Omental fat pad (tissue), 4 donors: Measurements from ENCODE around the gene AJAP1. TPM values are rescaled to one million over a fixed set of nuclear protein-coding genes. Genes with fewer than 3 reads are reported as not detected.

Experiments
- ATAC-seq: fragments of 150-250 bp; one replicate; pipeline ENCODE4 v1.9.1; 2016; ENCODE audit warnings: mild to moderate bottlenecking, moderate library complexity; ENCODE audit not compliant: low FRiP score
- DNase-seq: peaks from one replicate; pipeline ENCODE4 v3.0.0-alpha.2; 2019; ENCODE audit warnings: low spot score
- CTCF ChIP-seq, 3 donors: fragments of 450-650 bp; IDR thresholded peaks; one replicate each; pipeline ENCODE4 v1.5.1; 2016 to 2017; ENCODE audit warnings: antibody characterized with exemption in 3 of 3, mild to moderate bottlenecking in 3 of 3, moderate library complexity in 2 of 3
- total RNA-seq, 4 donors: library from RNA; depleted of rRNA; stranded (reverse); fragments of >200 nt; gene quantifications; one replicate each; pipeline ENCODE4 v1.1.0, GENCODE V29; 2016

The AJAP1 gene
- total RNA-seq, 4 donors from 2014 or later = 0.06 to 0.63 (median 0.53) TPM

DNA sequence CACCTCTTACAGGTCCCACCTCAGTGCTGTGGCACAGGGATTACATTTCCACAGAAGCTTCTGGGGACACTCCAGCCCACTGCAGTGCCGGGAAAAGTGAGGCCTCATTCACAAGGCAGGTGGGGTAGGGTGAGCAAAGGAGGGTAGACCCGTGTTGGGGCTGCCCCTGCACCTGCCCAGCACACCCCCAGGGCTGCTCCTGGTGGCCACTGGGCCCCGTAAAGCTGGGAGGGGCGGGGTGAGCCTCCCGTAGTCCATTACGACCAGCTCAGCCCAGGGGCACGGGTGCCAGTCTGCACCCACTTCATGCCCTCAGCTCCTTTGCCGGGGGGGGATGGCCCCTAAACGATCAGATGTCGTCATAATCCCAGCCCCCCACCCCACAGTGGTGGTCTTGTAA, 39.5 kb downstream of the AJAP1 start:
- no peak for TF ChIP-seq CTCF (IDR thresholded peaks at IDR 0.05)
- ATAC-seq (no peak), DNase-seq (no peak)

- ATAC-seq (no peak), DNase-seq (no peak)
- no peak for TF ChIP-seq CTCF (IDR thresholded peaks at IDR 0.05)
Observed at GRCh38 chr1:4694492-4694891, 40.1 kb downstream of the AJAP1 start.

DNA sequence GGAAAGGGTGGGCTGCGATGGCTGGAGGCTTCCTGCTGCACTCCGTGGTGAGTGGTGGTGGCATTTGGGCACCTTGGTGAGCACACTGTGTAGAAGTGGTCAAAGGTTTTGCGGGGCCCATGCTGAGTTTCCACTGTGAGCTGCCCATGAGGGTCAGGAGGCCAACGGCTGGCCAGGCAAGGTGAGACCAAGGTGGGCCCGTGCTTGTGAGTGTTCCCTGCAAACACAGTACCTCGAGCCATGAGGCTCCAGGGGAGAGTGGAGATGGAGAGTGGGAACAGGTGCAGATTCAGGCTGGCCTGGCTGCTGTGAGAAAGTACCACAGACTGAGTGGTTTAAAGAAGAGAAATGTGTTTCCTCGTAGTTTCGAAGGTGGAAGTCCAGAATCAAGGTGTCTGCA, 40.8 kb downstream of the AJAP1 start:
- TF ChIP-seq CTCF (IDR thresholded peaks at IDR 0.05) = no peak
- ATAC-seq = no peak
- no peak for DNase-seq

DNA sequence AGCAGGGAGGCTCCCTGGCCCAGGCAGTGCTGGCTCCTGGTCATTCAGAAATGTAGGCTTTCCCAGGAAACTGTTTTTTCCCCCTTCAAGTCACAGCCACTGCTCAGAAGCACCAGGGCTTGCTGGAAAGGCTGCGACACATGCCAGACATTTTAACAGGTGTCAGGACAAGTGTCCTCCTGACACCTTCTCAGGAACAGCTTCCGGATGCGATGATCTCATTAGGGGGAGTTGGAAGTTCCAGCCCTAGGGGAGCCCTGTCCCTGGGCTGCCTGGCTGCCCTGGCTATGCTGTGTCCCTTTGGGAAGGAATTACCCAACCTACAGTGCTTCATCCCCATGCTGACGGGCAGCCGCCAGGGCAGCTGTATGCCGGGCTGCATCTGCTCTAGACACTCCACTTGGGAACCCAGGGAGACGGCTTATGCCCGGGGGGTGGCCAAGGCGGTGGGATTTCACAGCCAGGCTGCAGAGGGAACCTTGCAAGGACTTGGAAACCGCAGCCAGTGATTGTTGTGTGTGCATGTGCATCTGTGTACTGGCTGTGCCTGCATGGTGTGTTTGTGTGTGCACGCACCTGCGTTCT, 41.8 kb downstream of the AJAP1 start:
- ATAC-seq = no peak
- TF ChIP-seq CTCF (IDR thresholded peaks at IDR 0.05) = no peak
- no peak for DNase-seq

- no peak for TF ChIP-seq CTCF (IDR thresholded peaks at IDR 0.05)
- DNase-seq (no peak), ATAC-seq (no peak)
Observed at GRCh38 chr1:4696753-4697152, 42.3 kb downstream of the AJAP1 start.

- no peak for DNase-seq
- TF ChIP-seq CTCF (IDR thresholded peaks at IDR 0.05) = no peak
- ATAC-seq = no peak
Observed at GRCh38 chr1:4697801-4698200, 43.4 kb downstream of the AJAP1 start.

- no peak for DNase-seq
- TF ChIP-seq CTCF (IDR thresholded peaks at IDR 0.05) = no peak
- ATAC-seq = no peak
Observed at GRCh38 chr1:4698911-4699310, 44.5 kb downstream of the AJAP1 start.
